HG03354 (cell line): ENCODE data around the gene GPR68.
"Not testable (repeated sequence)": the region's sequence is repeated elsewhere in the genome, so short reads cannot be mapped to it uniquely, and the experiment has no call there.

Source experiments
- ATAC-seq: cut with Tn5 transposase; IDR thresholded peaks from one replicate; pipeline ENCODE4 v1.9.1; 2021; ENCODE audit warnings: mild to moderate bottlenecking; ENCODE audit not compliant: unreplicated experiment, poor library complexity, severe bottlenecking

The GPR68 gene

DNA sequence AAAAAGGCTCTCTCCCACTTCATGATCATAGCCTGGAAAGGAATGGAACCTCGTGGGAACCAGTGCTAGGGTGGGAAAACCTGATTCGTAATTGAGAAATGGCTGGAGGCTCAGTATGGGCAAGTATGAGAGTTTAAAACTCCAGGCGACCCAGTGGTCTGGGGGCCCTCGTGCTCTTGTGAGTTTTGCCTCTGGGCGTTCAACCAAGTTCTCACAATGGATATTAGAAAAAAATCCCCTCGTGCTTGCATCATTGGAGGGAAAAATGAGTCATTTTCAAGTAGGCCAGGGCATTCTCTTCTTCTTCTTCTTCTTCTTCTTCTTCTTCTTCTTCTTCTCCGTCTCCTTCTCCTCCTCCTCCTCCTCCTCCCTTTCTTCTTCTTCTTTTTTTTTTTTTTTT, 39.0 kb downstream of the GPR68 start:
- ATAC-seq: no peak

DNA sequence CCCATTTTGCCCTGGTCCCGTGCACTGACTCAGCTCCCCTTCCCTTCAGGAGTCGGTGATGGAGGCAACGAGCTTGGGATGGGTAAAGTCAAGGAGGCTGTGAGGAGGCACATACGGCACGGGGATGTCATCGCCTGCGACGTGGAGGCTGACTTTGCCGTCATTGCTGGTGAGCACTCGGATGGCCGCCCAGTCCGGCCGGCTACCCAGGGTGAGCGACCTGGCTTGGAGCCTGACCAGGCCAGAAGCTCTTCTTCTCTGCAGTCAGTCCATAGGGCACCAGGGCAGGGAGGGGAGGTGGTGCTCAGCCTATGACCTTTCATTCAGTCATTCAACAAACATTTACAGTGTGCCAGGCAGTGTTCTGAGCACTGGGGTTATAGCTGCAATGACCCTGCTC, 39.8 kb downstream of the GPR68 start:
- no peak for ATAC-seq

DNA sequence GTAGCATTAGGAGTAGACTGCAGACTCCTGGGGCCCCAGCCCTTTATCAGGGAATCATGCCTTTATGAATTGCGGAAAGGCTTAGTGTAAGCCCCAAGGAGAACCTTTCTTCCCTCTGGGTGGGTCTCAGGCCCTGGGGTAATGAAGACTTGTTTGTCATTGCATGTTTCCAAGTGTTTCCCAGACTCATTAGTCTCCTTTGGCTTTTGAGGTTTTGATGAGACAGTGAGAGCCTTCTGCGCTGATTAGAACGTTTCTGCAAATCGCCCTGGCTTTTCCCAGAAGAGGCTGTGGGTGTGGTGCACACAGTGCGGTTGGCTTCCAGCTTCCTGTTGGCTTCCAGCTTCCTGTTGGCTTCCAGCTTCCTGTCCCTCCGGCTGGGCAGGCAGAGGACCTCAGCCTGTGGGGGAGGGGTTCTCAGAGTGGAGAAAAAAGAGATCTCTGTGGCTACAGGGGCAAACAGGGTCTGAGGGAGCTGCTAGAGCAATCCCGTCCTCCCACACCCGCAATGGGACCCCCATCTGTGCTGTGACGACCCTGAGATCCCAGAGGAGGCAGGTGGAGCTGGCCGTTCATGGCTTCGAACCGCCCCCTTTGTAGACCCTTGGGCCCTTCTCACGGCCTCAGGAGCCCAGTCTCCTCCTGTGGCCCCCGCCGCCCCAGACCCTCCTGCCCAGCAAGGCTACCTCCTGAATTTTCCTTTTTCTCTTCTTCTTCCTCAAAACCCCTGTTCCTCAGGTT, 42.1 kb downstream of the GPR68 start:
- no peak for ATAC-seq

DNA sequence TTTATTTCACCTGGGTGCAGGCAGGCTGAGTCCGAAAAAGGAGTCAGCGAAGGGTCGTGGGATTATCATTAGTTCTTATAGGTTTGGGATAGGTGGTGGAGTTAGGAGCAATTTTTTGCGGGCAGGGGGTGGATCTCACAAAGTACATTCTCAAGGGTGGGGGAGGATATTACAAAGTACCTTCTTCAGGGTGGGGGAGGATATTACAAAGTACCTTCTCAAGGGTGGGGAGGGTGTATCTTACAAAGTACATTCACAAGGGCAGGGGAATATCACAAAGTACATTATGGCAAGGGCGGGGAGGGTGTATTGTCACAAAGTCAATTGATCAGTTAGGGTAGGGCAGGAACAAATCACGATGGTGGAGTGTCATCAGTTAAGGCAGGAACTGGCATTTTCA, 43.7 kb downstream of the GPR68 start:
- not testable (repeated sequence) for ATAC-seq

DNA sequence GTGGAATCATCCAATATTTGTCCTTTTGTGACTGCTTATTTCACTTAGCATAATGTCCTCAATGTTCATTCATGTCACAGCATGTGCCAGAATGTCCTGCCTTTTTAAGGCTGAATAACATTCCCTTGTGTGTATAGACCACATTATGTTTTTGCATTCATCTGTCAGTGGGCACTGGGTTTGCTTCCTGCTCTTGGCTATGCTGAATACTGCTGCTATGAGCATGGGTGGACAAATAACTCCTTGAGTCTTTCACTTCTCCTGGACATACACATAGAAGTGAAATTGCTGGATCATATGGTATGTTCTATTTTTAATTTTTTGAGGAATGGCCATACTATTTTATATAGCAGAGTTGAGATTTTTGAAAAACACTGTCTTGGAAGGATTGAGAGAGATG, 46.9 kb downstream of the GPR68 start:
- ATAC-seq: no peak

DNA sequence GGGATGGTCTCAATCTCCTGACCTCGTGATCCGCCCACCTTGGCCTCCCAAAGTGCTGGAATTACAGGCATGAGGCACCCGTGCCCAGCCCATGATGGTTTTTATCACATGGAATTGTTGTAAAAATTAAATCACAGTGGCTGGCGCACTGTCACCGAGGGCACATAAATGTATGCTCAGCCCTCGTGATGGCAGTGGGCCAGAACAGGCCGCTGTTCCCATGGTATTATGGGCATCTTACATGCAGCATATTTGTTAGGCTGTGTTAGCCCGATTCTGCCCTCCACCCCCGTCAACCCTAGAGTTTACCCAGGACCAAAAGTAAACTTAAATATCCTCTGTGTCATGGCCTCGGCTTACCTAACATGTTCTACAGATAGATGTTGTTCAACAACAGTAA, 48.6 kb downstream of the GPR68 start:
- ATAC-seq: no peak

DNA sequence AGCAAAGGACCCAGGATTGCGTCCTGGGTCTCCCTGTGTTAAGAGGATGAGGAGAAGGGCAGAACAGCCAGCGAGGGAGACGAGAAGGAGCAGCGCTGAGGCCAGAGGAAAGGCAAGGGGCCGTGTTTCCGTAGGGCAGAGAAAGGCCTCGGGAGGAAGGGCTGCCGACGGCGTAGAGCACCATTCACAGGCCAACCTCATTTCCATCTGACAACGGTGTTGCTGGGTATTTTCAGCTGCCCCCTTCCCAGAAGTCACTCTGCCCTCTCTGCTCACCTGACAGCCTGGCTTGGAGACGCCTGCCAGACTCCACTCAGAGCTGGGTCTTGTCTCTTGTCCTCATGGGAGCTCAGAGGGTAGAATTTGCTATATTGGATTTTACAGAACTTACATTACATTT, 51.4 kb downstream of the GPR68 start:
- ATAC-seq: no peak

DNA sequence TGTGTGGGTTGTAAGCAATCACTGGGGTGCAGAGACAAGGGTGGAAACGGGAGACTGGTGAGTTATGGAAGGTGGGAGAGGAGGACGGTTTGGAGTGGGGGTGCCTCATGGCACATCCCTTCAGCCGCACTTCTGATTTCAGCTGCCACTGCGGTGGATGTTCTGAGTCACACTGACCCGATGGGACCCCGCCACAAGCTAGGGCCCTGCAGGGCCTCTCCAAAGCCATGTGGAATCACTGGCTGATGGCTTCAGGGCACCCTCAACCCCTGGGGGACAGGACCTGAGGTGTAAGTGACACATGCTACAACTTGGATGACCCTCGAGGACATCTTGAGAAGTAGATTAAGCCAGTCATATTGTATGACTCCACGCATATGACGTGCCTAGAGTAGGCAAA, 53.7 kb downstream of the GPR68 start:
- ATAC-seq: no peak

DNA sequence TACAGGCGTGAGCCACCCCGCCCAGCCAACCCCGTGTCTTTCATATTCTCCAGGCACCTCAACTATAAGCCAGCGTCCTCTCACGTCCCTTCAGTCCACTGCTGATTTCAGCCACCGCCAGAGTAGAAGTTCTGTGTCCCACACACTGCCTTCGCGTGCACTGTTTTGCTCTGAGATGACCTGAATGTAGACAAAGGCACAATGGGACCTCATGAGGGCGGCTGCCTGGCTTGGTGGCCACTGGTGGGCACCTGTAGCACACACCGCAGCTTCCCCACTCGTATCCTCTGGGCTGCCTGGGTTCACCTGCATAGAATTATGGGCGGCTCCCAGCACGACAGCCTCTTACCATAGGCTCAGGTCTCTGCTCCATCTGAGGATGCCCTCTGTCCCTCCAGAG, 57.2 kb downstream of the GPR68 start:
- ATAC-seq: no peak

DNA sequence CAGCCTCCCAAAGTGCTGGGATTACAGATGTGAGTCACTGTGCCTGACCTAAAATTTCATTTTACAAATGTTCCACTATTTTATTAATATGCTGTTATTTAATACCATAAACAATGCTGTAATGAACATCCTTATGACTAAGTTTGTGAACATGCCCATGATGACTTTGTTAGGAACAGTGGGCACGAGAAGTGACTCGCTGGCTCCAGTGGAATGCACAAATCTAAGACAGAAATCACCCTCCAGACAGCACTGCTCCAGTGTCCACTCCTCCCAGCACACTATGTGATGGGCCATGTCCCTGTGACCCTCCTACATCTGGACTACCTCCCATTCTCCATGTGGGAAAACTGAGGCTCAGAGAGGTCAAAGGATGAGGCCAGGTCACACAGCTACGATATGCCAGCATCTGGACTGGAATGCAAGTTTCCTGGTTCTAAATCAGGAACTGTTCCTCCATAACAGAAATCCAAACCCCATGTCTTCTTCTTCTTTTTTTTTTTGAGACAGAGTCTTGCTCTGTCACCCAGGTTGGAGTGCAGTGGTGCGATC, 57.9 kb downstream of the GPR68 start:
- ATAC-seq: no peak

DNA sequence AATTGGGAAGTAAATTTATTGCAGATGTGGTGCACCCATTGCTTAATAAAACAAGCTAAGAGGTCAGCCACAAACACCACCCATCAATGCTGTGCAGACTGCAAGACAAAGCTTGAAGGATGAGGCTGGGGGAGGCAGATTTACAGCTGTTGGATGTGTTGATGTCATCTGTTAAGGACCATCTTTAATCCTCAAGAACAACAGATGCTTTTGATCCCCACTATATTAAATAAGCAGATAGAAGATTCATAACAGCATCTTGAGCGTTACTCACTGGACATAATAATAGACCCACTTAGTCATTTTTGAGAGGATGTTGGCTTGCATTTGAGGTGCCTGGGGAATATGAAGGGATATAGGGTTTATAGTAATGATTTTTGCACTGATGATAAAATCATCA, 58.8 kb downstream of the GPR68 start:
- no peak for ATAC-seq

DNA sequence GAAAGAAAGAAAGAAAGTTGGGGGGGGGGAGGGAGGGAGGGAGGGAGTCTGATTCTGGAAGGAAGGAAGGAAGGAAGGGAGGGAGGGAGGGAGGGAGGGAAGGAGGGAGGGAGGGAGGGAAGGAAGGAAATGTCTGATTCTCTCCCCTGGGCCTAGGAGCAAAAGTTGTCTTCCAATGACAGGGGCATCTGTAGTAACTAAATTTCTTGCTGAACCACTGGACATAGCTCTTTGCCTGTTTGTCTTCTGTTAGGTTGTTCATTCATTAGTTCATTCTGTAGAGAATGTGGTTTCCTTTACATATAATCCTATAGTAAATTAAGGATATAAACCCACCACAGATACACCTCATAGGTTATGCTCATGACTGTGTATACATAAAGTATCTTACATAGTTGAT, 59.9 kb downstream of the GPR68 start:
- ATAC-seq: no peak

DNA sequence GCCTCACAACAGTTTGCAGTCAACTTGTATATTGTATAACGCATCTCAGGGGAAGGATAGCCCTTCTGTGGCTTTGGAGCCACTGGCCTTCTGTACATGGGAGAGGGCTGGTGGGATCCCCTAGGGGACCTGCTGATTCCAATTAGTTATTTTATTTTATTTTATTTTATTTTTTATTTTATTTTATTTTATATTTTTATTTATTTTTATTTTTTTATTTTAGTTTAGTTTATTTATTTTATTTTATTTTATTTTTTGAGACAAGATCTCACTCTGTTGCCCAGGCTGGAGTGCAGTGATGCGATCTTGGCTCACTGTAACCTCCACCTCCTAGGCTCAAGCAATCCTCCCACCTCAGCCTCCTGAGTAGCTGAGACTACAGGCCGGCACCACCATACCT, 61.8 kb downstream of the GPR68 start:
- ATAC-seq: not testable (repeated sequence)
